Epithelial cell of esophagus (primary cell): ENCODE measurements around the gene HDAC9.
A peak's percentile ranks its signal among the peaks of the same experiment; 100 is the strongest.

Experiments used
- DNase-seq: peaks from one replicate; pipeline ENCODE4 v3.0.0; 2010; ENCODE audit warnings: low read depth
- H3K4me3 ChIP-seq: 2 replicates; pipeline ENCODE4 v1.5.1; 2011; ENCODE audit warnings: mild to moderate bottlenecking, low read length, control low read depth
- CTCF ChIP-seq: IDR thresholded peaks from 2 replicates; pipeline ENCODE4 v1.5.1; 2011; ENCODE audit warnings: low read depth, mild to moderate bottlenecking, low read length, control low read depth, inconsistent platforms; ENCODE audit not compliant: insufficient read depth; ENCODE audit errors: missing control alignments

Gene HDAC9

GRCh38 chr7:18796216-18796615, 300.7 kb downstream of the HDAC9 start:
- no peak for DNase-seq
- no peak overlapping the region for H3K4me3 ChIP-seq
- TF ChIP-seq CTCF = no peak

- no peak for TF ChIP-seq CTCF
- H3K4me3 ChIP-seq = no peak overlapping the region
- no peak for DNase-seq
These were observed 302.7 kb downstream of the HDAC9 start for GRCh38 chr7:18798088-18798906.

- no peak overlapping the region for H3K4me3 ChIP-seq
- no peak for TF ChIP-seq CTCF
- no peak for DNase-seq
These were observed 304.4 kb downstream of the HDAC9 start for GRCh38 chr7:18799899-18800298.

GRCh38 chr7:18803923-18804322, 308.4 kb downstream of the HDAC9 start:
- DNase-seq = peak; percentile 45
- H3K4me3 ChIP-seq = no peak overlapping the region
- TF ChIP-seq CTCF = no peak

GRCh38 chr7:18806177-18806576, 310.6 kb downstream of the HDAC9 start:
- H3K4me3 ChIP-seq = no peak overlapping the region
- no peak for TF ChIP-seq CTCF
- no peak for DNase-seq

- DNase-seq = no peak
- TF ChIP-seq CTCF = no peak
These were observed 312.5 kb downstream of the HDAC9 start for GRCh38 chr7:18808026-18808425.

GRCh38 chr7:18815261-18815960, 319.9 kb downstream of the HDAC9 start:
- H3K4me3 ChIP-seq = no peak overlapping the region
- DNase-seq = no peak
- TF ChIP-seq CTCF = no peak

More at GRCh38 chr7:18808026-18808425, 312.5 kb downstream of the HDAC9 start:
- no peak overlapping the region for H3K4me3 ChIP-seq
